ENCODE results near the gene SH2D5.

The SH2D5 gene

GRCh38 chr1:20729155-20729931, 3.2 kb downstream of the SH2D5 start:
- in situ Hi-C loops (cut with HindIII; ENCODE audit: low sequenced_read_pairs) = no loop called here
- TF ChIP-seq CTCF (IDR thresholded peaks at IDR 0.05; ENCODE audit: low read depth, low read length, missing control alignments) = no peak
- no peak for DNase-seq (ENCODE audit: low read depth)
- no peak overlapping the region for H3K4me3 ChIP-seq (ENCODE audit: low read depth, low read length)

- in situ Hi-C loops (cut with HindIII; ENCODE audit: low sequenced_read_pairs) = no loop called here
- no peak for TF ChIP-seq CTCF (IDR thresholded peaks at IDR 0.05; ENCODE audit: low read depth, low read length, missing control alignments)
- DNase-seq (ENCODE audit: low read depth) = no peak
- no peak overlapping the region for H3K4me3 ChIP-seq (ENCODE audit: low read depth, low read length)
Measured at GRCh38 chr1:20728371-20729154, 3.9 kb downstream of the SH2D5 start.

GRCh38 chr1:20727746-20728316, 4.7 kb downstream of the SH2D5 start:
- in situ Hi-C loops (cut with HindIII; ENCODE audit: low sequenced_read_pairs) = no loop called here
- TF ChIP-seq CTCF (IDR thresholded peaks at IDR 0.05; ENCODE audit: low read depth, low read length, missing control alignments) = no peak

GRCh38 chr1:20726932-20727745, 5.4 kb downstream of the SH2D5 start:
- in situ Hi-C loops (cut with HindIII; ENCODE audit: low sequenced_read_pairs) = no loop called here
- no peak for TF ChIP-seq CTCF (IDR thresholded peaks at IDR 0.05; ENCODE audit: low read depth, low read length, missing control alignments)
- no peak overlapping the region for H3K4me3 ChIP-seq (ENCODE audit: low read depth, low read length)
- DNase-seq (ENCODE audit: low read depth) = no peak

More at GRCh38 chr1:20727746-20728316, 4.7 kb downstream of the SH2D5 start:
- H3K4me3 ChIP-seq (ENCODE audit: low read depth, low read length) = no peak overlapping the region
- DNase-seq (ENCODE audit: low read depth) = no peak

GRCh38 chr1:20726118-20726911, 6.2 kb downstream of the SH2D5 start:
- in situ Hi-C loops (cut with HindIII; ENCODE audit: low sequenced_read_pairs) = no loop called here
- DNase-seq (ENCODE audit: low read depth) = no peak
- no peak for TF ChIP-seq CTCF (IDR thresholded peaks at IDR 0.05; ENCODE audit: low read depth, low read length, missing control alignments)

More at GRCh38 chr1:20726118-20726911, 6.2 kb downstream of the SH2D5 start:
- H3K4me3 ChIP-seq (ENCODE audit: low read depth, low read length) = no peak overlapping the region
